Upper lobe of left lung (tissue), 4 donors: Measurements from ENCODE around the gene MAU2.

Experiments
- EP300 ChIP-seq, 4 donors: sonication (generic); formaldehyde crosslinking; IDR thresholded peaks; one replicate each; pipeline ENCODE4 v1.5.1; 2017; ENCODE audit warnings: antibody characterized with exemption in 4 of 4, control low read depth in 2 of 4
- POLR2A ChIP-seq, 4 donors: fragments of 450-650 bp; IDR thresholded peaks; one replicate each; pipeline ENCODE4 v1.5.1; 2016 to 2017; ENCODE audit warnings: antibody characterized with exemption in 4 of 4, mild to moderate bottlenecking in 2 of 4
- POLR2AphosphoS5 ChIP-seq, 2 donors: sonication (generic); formaldehyde crosslinking; IDR thresholded peaks; one replicate each; pipeline ENCODE4 v1.5.1; 2017; ENCODE audit warnings: antibody characterized with exemption in 2 of 2
- TF ChIP-seq, protein P1 (sequence below), 6 experiments: fragments of 450-650 bp in 4 of 6; fragments of 200-600 bp in 2 of 6; sonication (generic) in 2 of 6; IDR thresholded peaks; one replicate each; pipeline ENCODE4 v1.5.1; 2016 to 2019; ENCODE audit warnings: antibody characterized with exemption in 6 of 6

DNA sequence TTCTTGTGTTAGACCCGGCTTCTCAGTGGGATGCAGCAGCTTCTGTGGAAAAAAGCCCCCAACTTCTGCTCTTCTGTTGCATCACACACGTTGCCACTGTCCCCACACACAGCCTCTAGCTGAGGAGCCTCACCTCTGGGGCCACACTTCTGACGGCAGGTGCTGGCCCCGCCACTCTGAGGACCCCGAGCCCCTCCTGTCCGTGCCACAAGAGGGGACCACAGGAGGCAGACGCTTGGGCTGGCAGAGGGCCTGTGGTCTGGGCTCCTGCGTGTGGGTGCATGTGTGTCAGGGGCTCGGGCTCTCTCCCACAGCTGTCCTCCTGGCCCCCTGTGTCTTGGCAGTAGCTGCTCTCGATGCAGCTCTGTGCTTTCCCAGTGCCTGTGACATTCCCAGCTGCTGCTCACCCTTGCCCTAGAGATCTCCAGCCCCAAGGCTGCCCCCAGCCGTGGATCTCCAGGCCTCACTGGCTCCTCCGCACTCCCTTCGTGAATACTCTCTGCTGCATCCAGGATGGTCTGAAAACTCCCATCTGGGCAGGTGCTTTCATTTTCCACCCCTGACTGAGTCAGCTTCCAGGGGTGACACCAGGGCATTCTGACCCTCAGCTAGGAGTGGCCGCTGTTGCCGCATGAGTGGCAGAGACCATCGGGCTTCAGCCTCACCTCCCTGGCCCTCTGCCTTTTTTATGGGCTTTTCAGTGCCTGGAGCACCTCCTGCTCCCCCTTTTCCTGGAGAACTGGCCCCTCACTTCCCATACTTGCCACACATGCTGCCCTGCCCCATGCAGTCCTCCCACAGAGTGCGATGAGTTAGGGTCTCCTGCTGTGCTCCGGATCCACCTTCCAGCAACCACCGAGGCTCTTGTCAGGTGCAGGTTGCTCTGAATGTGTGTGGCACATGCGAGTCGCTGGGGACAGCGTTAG, 13.7 kb downstream of the MAU2 start:
- TF ChIP-seq, protein P1, sequence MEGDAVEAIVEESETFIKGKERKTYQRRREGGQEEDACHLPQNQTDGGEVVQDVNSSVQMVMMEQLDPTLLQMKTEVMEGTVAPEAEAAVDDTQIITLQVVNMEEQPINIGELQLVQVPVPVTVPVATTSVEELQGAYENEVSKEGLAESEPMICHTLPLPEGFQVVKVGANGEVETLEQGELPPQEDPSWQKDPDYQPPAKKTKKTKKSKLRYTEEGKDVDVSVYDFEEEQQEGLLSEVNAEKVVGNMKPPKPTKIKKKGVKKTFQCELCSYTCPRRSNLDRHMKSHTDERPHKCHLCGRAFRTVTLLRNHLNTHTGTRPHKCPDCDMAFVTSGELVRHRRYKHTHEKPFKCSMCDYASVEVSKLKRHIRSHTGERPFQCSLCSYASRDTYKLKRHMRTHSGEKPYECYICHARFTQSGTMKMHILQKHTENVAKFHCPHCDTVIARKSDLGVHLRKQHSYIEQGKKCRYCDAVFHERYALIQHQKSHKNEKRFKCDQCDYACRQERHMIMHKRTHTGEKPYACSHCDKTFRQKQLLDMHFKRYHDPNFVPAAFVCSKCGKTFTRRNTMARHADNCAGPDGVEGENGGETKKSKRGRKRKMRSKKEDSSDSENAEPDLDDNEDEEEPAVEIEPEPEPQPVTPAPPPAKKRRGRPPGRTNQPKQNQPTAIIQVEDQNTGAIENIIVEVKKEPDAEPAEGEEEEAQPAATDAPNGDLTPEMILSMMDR (IDR thresholded peaks at IDR 0.05) = no peak
- TF ChIP-seq POLR2A (IDR thresholded peaks at IDR 0.05) (no peak), POLR2AphosphoS5 (IDR thresholded peaks at IDR 0.05) (no peak), EP300 (IDR thresholded peaks at IDR 0.05) (no peak)
